CMK (cell line): ENCODE results near the gene AKR7A2.

ENCODE experiments used
- DNase-seq: peaks from one replicate; pipeline ENCODE4 v3.0.0-alpha.2; 2010; ENCODE audit warnings: low read depth

The AKR7A2 gene

GRCh38 chr1:19343617-19344350 is 31.8 kb upstream of the AKR7A2 start:
- no peak for DNase-seq

- DNase-seq, result no peak
Measured at GRCh38 chr1:19342894-19343616, 31.1 kb upstream of the AKR7A2 start.

GRCh38 chr1:19342062-19342750 is 30.3 kb upstream of the AKR7A2 start:
- DNase-seq, result no peak

GRCh38 chr1:19341201-19342061 is 29.5 kb upstream of the AKR7A2 start:
- peak; percentile 53 for DNase-seq

GRCh38 chr1:19340387-19340937 is 28.5 kb upstream of the AKR7A2 start:
- DNase-seq, result no peak

GRCh38 chr1:19339214-19339861 is 27.4 kb upstream of the AKR7A2 start:
- DNase-seq, result no peak

GRCh38 chr1:19338323-19338762 is 26.4 kb upstream of the AKR7A2 start:
- no peak for DNase-seq

GRCh38 chr1:19337289-19337688 is 25.3 kb upstream of the AKR7A2 start:
- no peak for DNase-seq

- no peak for DNase-seq
Measured at GRCh38 chr1:19336543-19336942, 24.6 kb upstream of the AKR7A2 start.

GRCh38 chr1:19333587-19334354 is 21.8 kb upstream of the AKR7A2 start:
- no peak for DNase-seq

GRCh38 chr1:19332832-19333231 is 20.9 kb upstream of the AKR7A2 start:
- no peak for DNase-seq

GRCh38 chr1:19331262-19331878 is 19.4 kb upstream of the AKR7A2 start:
- DNase-seq, result no peak

- no peak for DNase-seq
Measured at GRCh38 chr1:19330449-19331135, 18.6 kb upstream of the AKR7A2 start.

- no peak for DNase-seq
Measured at GRCh38 chr1:19329611-19330010, 17.7 kb upstream of the AKR7A2 start.

- DNase-seq, result no peak
Measured at GRCh38 chr1:19329188-19329587, 17.2 kb upstream of the AKR7A2 start.

GRCh38 chr1:19328486-19328885 is 16.5 kb upstream of the AKR7A2 start:
- DNase-seq, result no peak

GRCh38 chr1:19327736-19328135 is 15.8 kb upstream of the AKR7A2 start:
- no peak for DNase-seq

- no peak for DNase-seq
Measured at GRCh38 chr1:19327301-19327700, 15.4 kb upstream of the AKR7A2 start.

- no peak for DNase-seq
Measured at GRCh38 chr1:19326748-19327065, 14.8 kb upstream of the AKR7A2 start.
